IMR-90 (cell line): ENCODE data around the gene NKTR. TPM values are rescaled to one million over a fixed set of nuclear protein-coding genes. Genes with fewer than 3 reads are reported as not detected.

Experiments
- ATAC-seq: fragments of 200-7000 bp; cut with Tn5 transposase; 2 replicates; pipeline ENCODE4 v1.9.1; 2020; ENCODE audit warnings: low read depth, mild to moderate bottlenecking, moderate library complexity
- BruUV-seq: library from RNA; stranded (reverse); fragments of 400-500 nt; replicated peaks from 2 replicates; lab custom pipeline; 2021; lab: Mats Ljungman, UMichigan
- CTCF ChIA-PET: fragments of 300-600 bp; formaldehyde crosslinking; extraction: SDS; loops from one replicate; lab custom pipeline; 2021; ENCODE audit warnings: antibody characterized with exemption; lab: Yijun Ruan, JAX
- POLR2A ChIA-PET: fragments of 300-600 bp; sonication (Branson Sonifier 250); formaldehyde crosslinking; loops from one replicate; lab custom pipeline; 2022; ENCODE audit warnings: antibody characterized with exemption; ENCODE audit not compliant: unreplicated experiment; lab: Charles Lee
- DNase-seq: peaks from one replicate; pipeline ENCODE4 v3.0.0; 2013
- H2AFZ ChIP-seq: replicated peaks from 2 replicates; pipeline ENCODE3; 2013; ENCODE audit warnings: low read length, mild to moderate bottlenecking; ENCODE audit not compliant: poor library complexity
- H2AK5ac ChIP-seq: 2 replicates; pipeline ENCODE4 v1.6.1; 2013; ENCODE audit warnings: low read depth, low read length, inconsistent platforms
- H2AK9ac ChIP-seq: replicated peaks from 2 replicates; pipeline ENCODE3; 2013; ENCODE audit warnings: mild to moderate bottlenecking, low read depth, low read length, moderate library complexity; ENCODE audit not compliant: poor library complexity
- H2BK120ac ChIP-seq: 2 replicates; pipeline ENCODE4 v1.6.1; 2013; ENCODE audit warnings: low read depth, low read length, inconsistent platforms
- H2BK15ac ChIP-seq: 3 replicates; pipeline ENCODE4 v1.6.1; 2013; ENCODE audit warnings: low read depth, low read length, inconsistent platforms
- H2BK20ac ChIP-seq: 2 replicates; pipeline ENCODE4 v1.6.1; 2013; ENCODE audit warnings: low read depth, mild to moderate bottlenecking, inconsistent platforms, low read length, moderate library complexity
- H2BK5ac ChIP-seq: 2 replicates; pipeline ENCODE4 v1.6.1; 2013; ENCODE audit warnings: mild to moderate bottlenecking, low read depth, low read length, inconsistent platforms; ENCODE audit not compliant: poor library complexity, severe bottlenecking
- H3K14ac ChIP-seq: replicated peaks from 2 replicates; pipeline ENCODE4 v1.6.1; 2013; ENCODE audit warnings: low read depth, low read length, inconsistent platforms
- H3K18ac ChIP-seq: 2 replicates; pipeline ENCODE4 v1.6.1; 2013; ENCODE audit warnings: low read depth, low read length, control low read depth
- H3K23ac ChIP-seq: 2 replicates; pipeline ENCODE4 v1.6.1; 2013; ENCODE audit warnings: low read depth, low read length, inconsistent platforms
- H3K27ac ChIP-seq: 2 replicates; pipeline ENCODE4 v1.5.1; 2013; ENCODE audit warnings: mild to moderate bottlenecking, control low read depth, low read length; ENCODE audit not compliant: insufficient read depth
- H3K27me3 ChIP-seq: 2 replicates; pipeline ENCODE4 v1.6.1; 2013; ENCODE audit warnings: low read length; ENCODE audit not compliant: control insufficient read depth, insufficient read depth
- H3K36me3 ChIP-seq: 2 replicates; pipeline ENCODE4 v1.6.1; 2013; ENCODE audit warnings: low read length, mixed read lengths; ENCODE audit not compliant: control insufficient read depth, insufficient read depth
- H3K4ac ChIP-seq: 2 replicates; pipeline ENCODE4 v1.6.1; 2013; ENCODE audit warnings: low read depth, low read length, inconsistent platforms
- H3K4me1 ChIP-seq: 2 replicates; pipeline ENCODE4 v1.6.1; 2013; ENCODE audit warnings: low read length, mixed read lengths; ENCODE audit not compliant: control insufficient read depth, insufficient read depth
- H3K4me2 ChIP-seq: 2 replicates; pipeline ENCODE4 v1.6.1; 2013; ENCODE audit warnings: low read depth, mild to moderate bottlenecking, control low read depth, low read length, moderate library complexity
- H3K4me3 ChIP-seq: 2 replicates; pipeline ENCODE4 v1.5.1; 2013; ENCODE audit warnings: low read depth, mild to moderate bottlenecking, control low read depth, low read length, moderate library complexity; ENCODE audit not compliant: insufficient read depth
- H3K56ac ChIP-seq: 2 replicates; pipeline ENCODE4 v1.6.1; 2013; ENCODE audit warnings: low read length, inconsistent platforms; ENCODE audit not compliant: insufficient read depth; ENCODE audit errors: extremely low read depth
- H3K79me1 ChIP-seq, 2 experiments: 2 replicates each; pipeline ENCODE4 v1.6.1; 2013; ENCODE audit warnings: low read length in 2 of 2, inconsistent platforms in 1 of 2, low read depth in 1 of 2
- H3K9ac ChIP-seq: 2 replicates; pipeline ENCODE4 v1.6.1; 2013; ENCODE audit warnings: low read depth, low read length, control low read depth
- H3K9me1 ChIP-seq: 2 replicates; pipeline ENCODE4 v1.6.1; 2013; ENCODE audit warnings: low read length, inconsistent platforms; ENCODE audit not compliant: insufficient read depth
- H3K9me3 ChIP-seq: 2 replicates; pipeline ENCODE4 v1.6.1; 2013; ENCODE audit warnings: low read length; ENCODE audit not compliant: control insufficient read depth, insufficient read depth
- H4K20me1 ChIP-seq: 2 replicates; pipeline ENCODE4 v1.6.1; 2013; ENCODE audit warnings: low read length, inconsistent platforms; ENCODE audit not compliant: insufficient read depth
- H4K5ac ChIP-seq: 2 replicates; pipeline ENCODE4 v1.6.1; 2013; ENCODE audit warnings: mild to moderate bottlenecking, low read depth, low read length, control low read depth
- H4K8ac ChIP-seq, 2 experiments: 2 replicates each; pipeline ENCODE4 v1.6.1; 2013; ENCODE audit warnings: low read depth in 2 of 2, low read length in 2 of 2, control low read depth in 1 of 2, inconsistent platforms in 1 of 2
- H4K91ac ChIP-seq: 2 replicates; pipeline ENCODE4 v1.6.1; 2013; ENCODE audit warnings: low read depth, low read length, inconsistent platforms; ENCODE audit not compliant: insufficient read depth
- BHLHE40 ChIP-seq: fragments of 150-350 bp; IDR thresholded peaks from 2 replicates; pipeline ENCODE4 v1.6.1; 2016; ENCODE audit warnings: mild to moderate bottlenecking, low read depth, low read length
- CHD1 ChIP-seq: IDR thresholded peaks from 2 replicates; pipeline ENCODE4 v1.6.1; 2012; ENCODE audit warnings: low read depth, low read length, improper control_type of control experiment
- FOS ChIP-seq: fragments of 150-350 bp; IDR thresholded peaks from 2 replicates; pipeline ENCODE4 v1.6.1; 2016; ENCODE audit warnings: low read depth, low read length
- MAFK ChIP-seq: IDR thresholded peaks from 2 replicates; pipeline ENCODE4 v1.6.1; 2012; ENCODE audit warnings: low read depth, low read length, improper control_type of control experiment
- MXI1 ChIP-seq: IDR thresholded peaks from 2 replicates; pipeline ENCODE4 v1.6.1; 2012; ENCODE audit warnings: low read depth, mild to moderate bottlenecking, low read length, moderate library complexity, borderline replicate concordance
- RAD21 ChIP-seq: IDR thresholded peaks from 2 replicates; pipeline ENCODE4 v1.6.1; 2012; ENCODE audit warnings: low read length, improper control_type of control experiment
- RFX5 ChIP-seq: IDR thresholded peaks from 2 replicates; pipeline ENCODE4 v1.8.0; 2012; ENCODE audit warnings: low read depth, mild to moderate bottlenecking, low read length, moderate library complexity
- SMC3 ChIP-seq: fragments of 150-350 bp; IDR thresholded peaks from 2 replicates; pipeline ENCODE4 v1.6.1; 2016; ENCODE audit warnings: low read depth, mild to moderate bottlenecking, antibody characterized with exemption, low read length, moderate library complexity
- WGBS, 2 experiments: methylation state at CpG; one replicate each; pipeline versions ENCODE4 v1.1.5 to v1.1.7; 2013; ENCODE audit warnings: missing lambda C conversion rate in 2 of 2; ENCODE audit not compliant: insufficient read length in 1 of 2; ENCODE audit errors: extremely low coverage in 2 of 2; 5-methylcytosine and 5-hydroxymethylcytosine counted together
- dilution Hi-C: fragments of 300-500 bp; cut with HindIII; formaldehyde crosslinking; loops from one replicate; pipeline ENCODE4 v1.14.3; 2018; ENCODE audit warnings: low sequenced_read_pairs; ENCODE audit not compliant: unreplicated experiment
- in situ Hi-C: fragments of 300-500 bp; cut with MboI; formaldehyde crosslinking; loops from 3 replicates; pipeline ENCODE4 v1.14.3; 2019; ENCODE audit warnings: low sequenced_read_pairs, inconsistent platforms, mixed read lengths
- intact Hi-C: fragments of 100-400 bp; cut with micrococcal nuclease; formaldehyde crosslinking; loops from 2 replicates; pipeline ENCODE4 v1.10.0; 2022
- polyA plus RNA-seq, 3 experiments: library from polyadenylated mRNA; depleted of rRNA; stranded (reverse); fragments of >200 nt; gene quantifications; 2 replicates each; pipeline ENCODE4 v1.2.3, GENCODE V29; 2012; ENCODE audit warnings: low replicate concordance in 1 of 3
- total RNA-seq: library from RNA; depleted of rRNA; stranded (reverse); fragments of >200 nt; gene quantifications from 2 replicates; pipeline ENCODE4 v1.2.3, GENCODE V29; 2012
- TF ChIP-seq, protein P1 (sequence below): fragments of 150-350 bp; IDR thresholded peaks from 2 replicates; pipeline ENCODE4 v1.6.1; 2016; ENCODE audit warnings: low read depth, mild to moderate bottlenecking, low read length, moderate library complexity, borderline replicate concordance

The NKTR gene
- total and polyA plus RNA-seq, 2 of the 4 experiments (the other 2 are of a cell fraction): 24.0 to 30.7 TPM

GRCh38 chr3:42678447-42678846 is 78.0 kb downstream of the NKTR start:
- H3K9me1 ChIP-seq: peaks cover 3% of the 10 kb centered on the region
- H3K27ac ChIP-seq: no peak overlapping the region
- H3K9me3 ChIP-seq: no peaks in the 10 kb centered on the region; the same call in 1 of the 2 replicates
- no peak overlapping the region for H3K14ac ChIP-seq
- H2AK9ac ChIP-seq: no peak overlapping the region
- ChIA-PET POLR2A (no interaction called here), CTCF (interaction anchor here (0.6 kb wide), 1 partner anchor 17 kb away, joined by 3 read pairs; no protein-coding TSS in a partner anchor)
- H4K5ac ChIP-seq: no peak overlapping the region
- no peak overlapping the region for H2AK5ac ChIP-seq
- no peak for TF ChIP-seq FOS
- no peak for TF ChIP-seq RFX5
- no peak for TF ChIP-seq BHLHE40
- TF ChIP-seq, protein P1, sequence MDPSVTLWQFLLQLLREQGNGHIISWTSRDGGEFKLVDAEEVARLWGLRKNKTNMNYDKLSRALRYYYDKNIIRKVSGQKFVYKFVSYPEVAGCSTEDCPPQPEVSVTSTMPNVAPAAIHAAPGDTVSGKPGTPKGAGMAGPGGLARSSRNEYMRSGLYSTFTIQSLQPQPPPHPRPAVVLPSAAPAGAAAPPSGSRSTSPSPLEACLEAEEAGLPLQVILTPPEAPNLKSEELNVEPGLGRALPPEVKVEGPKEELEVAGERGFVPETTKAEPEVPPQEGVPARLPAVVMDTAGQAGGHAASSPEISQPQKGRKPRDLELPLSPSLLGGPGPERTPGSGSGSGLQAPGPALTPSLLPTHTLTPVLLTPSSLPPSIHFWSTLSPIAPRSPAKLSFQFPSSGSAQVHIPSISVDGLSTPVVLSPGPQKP: no peak
- TF ChIP-seq MXI1: no peak
- no peak for TF ChIP-seq CHD1
- TF ChIP-seq MAFK: no peak
- TF ChIP-seq RAD21: no peak
- TF ChIP-seq SMC3: no peak
- no peak overlapping the region for H4K91ac ChIP-seq
- H3K4me2 ChIP-seq: no peak overlapping the region
- H3K36me3 ChIP-seq: no peaks in the 10 kb centered on the region
- H3K4me1 ChIP-seq: peaks cover 4% of the 10 kb centered on the region
- no peak overlapping the region for H2BK120ac ChIP-seq
- no CpG with 5 or more reads among the region's 2 CpGs for whole genome bisulfite sequencing, 2 experiments
- DNase-seq (no peak), ATAC-seq (no peak)
- H3K79me1 ChIP-seq: no peaks in the 10 kb centered on the region
- H3K9ac ChIP-seq: no peak overlapping the region
- intact Hi-C loops: no loop called here
- no peak overlapping the region for H2AFZ ChIP-seq
- no peak overlapping the region for H4K8ac ChIP-seq
- no peak overlapping the region for H3K4ac ChIP-seq
- H3K56ac ChIP-seq: no peak overlapping the region
- H3K23ac ChIP-seq: no peak overlapping the region
- peaks cover 2% of the 10 kb centered on the region; the same call in 1 of the 2 replicates for H3K27me3 ChIP-seq
- in situ Hi-C loops: no loop called here
- dilution Hi-C loops: no loop called here
- no peak overlapping the region for H3K18ac ChIP-seq
- no peak overlapping the region for H2BK15ac ChIP-seq
- H4K20me1 ChIP-seq: no peaks in the 10 kb centered on the region
- no peak overlapping the region for H2BK20ac ChIP-seq
- H2BK5ac ChIP-seq: no peak overlapping the region
- BruUV-seq: no TSS peak
- no peak overlapping the region for H3K4me3 ChIP-seq
